Activated T-helper 1 cell treated with anti-CD3 and anti-CD28 coated beads, Interleukin-12 subunit alpha, Interleukin-12 subunit beta, Interleukin-2, Interleukin-4 antibody, amounts not matched to agents 30 ng/mL and 10 ng/mL and 1 ng/mL, durations not matched to agents 14 hours and 24 hours and 36 hours (primary cell): Measurements from ENCODE around the gene DOCK9. TPM values are rescaled to one million over a fixed set of nuclear protein-coding genes. Genes with fewer than 3 reads are reported as not detected.

Source experiments
- DNase-seq: peaks from one replicate; pipeline ENCODE4 v3.0.0; 2021; ENCODE audit warnings: low spot score
- H3K27ac Mint-ChIP-seq: one replicate; pipeline ENCODE4 v1.8.0; 2021; ENCODE audit warnings: mild to moderate bottlenecking, mixed read lengths
- H3K27me3 Mint-ChIP-seq: one replicate; pipeline ENCODE4 v1.8.0; 2022; ENCODE audit warnings: mild to moderate bottlenecking, moderate library complexity, mixed read lengths; ENCODE audit not compliant: insufficient read depth
- H3K36me3 Mint-ChIP-seq: one replicate; pipeline ENCODE4 v1.8.0; 2021; ENCODE audit warnings: low read depth, mixed read lengths
- H3K4me1 Mint-ChIP-seq: one replicate; pipeline ENCODE4 v1.8.0; 2021; ENCODE audit warnings: low read depth, mixed read lengths
- H3K4me3 Mint-ChIP-seq: one replicate; pipeline ENCODE4 v1.8.0; 2021; ENCODE audit warnings: mild to moderate bottlenecking, moderate library complexity, mixed read lengths
- H3K9me3 Mint-ChIP-seq: one replicate; pipeline ENCODE4 v1.8.0; 2021; ENCODE audit warnings: mixed read lengths
- intact Hi-C: fragments of 100-400 bp; cut with micrococcal nuclease; formaldehyde crosslinking; loops from one replicate; pipeline ENCODE4 v1.15.1; 2024
- total RNA-seq: library from RNA; stranded (reverse); gene quantifications from 2 replicates; pipeline ENCODE4 v1.2.3, GENCODE V29; 2022

DOCK9 gene
- total RNA-seq, 1 donor from 2014 or later, result 36.0 TPM

DNA sequence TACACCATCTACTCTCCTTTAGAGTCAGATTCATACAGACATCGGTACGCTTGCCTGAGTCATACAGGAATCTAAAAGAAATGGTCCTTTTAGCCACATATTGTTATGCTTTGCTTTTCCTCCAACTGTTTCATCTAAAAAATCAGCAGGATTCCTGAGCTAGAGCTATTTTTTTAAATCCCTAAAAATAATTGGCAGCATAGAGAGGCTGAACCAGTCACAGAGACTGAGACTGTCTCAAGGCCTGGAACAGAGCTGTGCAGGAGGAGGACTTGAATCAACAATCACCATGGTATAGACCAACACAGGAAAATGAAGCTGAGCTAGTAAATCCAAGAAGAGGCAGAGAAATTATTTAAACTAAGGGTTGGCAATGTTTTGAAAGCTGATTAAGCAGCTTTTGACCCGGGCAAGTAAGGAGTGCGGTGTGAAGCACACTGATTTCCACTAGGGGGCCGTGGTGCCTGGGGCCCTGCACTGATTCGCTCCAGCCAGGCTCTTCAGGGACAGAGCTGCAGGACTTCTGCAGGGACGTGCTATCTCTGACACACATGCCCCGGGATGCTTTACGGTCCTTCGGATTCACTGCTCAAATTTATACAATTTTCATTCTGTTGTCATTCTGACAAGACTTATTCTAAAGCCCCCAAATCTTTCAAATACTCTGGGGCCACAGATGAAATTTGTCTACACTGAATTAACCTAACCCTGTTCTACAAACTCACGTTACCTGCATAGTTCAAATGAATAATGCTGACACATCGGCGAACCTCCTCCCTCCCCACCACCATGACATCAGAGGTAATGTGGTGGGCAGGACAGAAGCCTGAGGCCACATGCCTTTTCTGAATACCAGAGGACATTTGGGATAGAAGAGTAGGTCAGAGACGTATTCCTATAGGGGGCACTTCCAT, 137.8 kb downstream of the DOCK9 start:
- Mint-ChIP-seq H3K9me3 (no peaks in the 10 kb centered on the region), H3K27me3 (no peaks in the 10 kb centered on the region), H3K27ac (no peak overlapping the region), H3K4me3 (no peak overlapping the region), H3K36me3 (peaks cover 16% of the 10 kb centered on the region), H3K4me1 (peaks cover 8% of the 10 kb centered on the region)
- no peak for DNase-seq
- intact Hi-C loops, result loop anchor here (1.0 kb wide), 1 partner anchor 193 kb away; no protein-coding TSS in a partner anchor

DNA sequence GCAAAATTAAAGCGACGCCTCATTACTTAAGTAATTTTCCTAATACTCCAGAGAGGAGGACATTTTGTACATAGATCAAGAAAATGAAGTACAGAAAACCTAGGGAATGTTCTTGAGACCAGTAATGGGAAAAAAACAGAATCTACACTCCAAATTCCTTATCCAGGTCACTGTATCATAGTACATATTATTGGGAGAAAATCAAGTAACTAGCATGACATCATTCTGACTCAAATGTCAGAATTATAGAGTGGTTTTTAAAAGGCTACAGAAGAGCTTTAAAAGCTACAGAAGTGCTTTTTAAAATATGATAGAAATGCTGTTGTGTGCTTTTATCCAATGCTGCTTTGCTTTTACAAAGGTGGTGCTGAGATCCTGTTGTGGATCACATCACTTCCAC, 139.1 kb downstream of the DOCK9 start:
- no peak overlapping the region for H3K27ac Mint-ChIP-seq
- DNase-seq, result no peak
- peaks cover 14% of the 10 kb centered on the region for H3K36me3 Mint-ChIP-seq
- peaks cover 8% of the 10 kb centered on the region for H3K4me1 Mint-ChIP-seq
- no peaks in the 10 kb centered on the region for H3K9me3 Mint-ChIP-seq
- no peaks in the 10 kb centered on the region for H3K27me3 Mint-ChIP-seq
- no peak overlapping the region for H3K4me3 Mint-ChIP-seq
- intact Hi-C loops, result no loop called here

DNA sequence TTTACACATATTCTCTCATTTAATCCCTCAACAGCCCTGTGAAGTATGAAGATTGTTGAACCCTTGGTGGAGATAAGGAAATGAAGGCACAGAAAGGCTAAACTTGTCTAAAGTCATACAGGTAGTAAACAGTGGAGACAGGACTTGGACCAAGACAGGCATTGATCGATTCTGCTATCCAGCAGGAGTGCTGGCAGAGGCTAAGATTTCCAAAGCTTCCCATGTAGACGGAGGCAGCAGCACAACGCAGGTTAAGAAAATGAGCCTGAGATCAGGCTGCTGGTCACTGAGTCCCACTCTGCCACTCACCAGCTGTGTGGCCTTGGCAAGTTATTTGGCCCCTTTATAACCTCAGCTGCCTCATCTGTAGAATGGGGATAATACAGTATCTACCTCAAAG, 140.0 kb downstream of the DOCK9 start:
- Mint-ChIP-seq H3K9me3 (no peaks in the 10 kb centered on the region), H3K36me3 (peaks cover 9% of the 10 kb centered on the region), H3K27me3 (no peaks in the 10 kb centered on the region), H3K4me1 (peaks cover 4% of the 10 kb centered on the region), H3K27ac (no peak overlapping the region), H3K4me3 (no peak overlapping the region)
- intact Hi-C loops, result no loop called here
- no peak for DNase-seq

DNA sequence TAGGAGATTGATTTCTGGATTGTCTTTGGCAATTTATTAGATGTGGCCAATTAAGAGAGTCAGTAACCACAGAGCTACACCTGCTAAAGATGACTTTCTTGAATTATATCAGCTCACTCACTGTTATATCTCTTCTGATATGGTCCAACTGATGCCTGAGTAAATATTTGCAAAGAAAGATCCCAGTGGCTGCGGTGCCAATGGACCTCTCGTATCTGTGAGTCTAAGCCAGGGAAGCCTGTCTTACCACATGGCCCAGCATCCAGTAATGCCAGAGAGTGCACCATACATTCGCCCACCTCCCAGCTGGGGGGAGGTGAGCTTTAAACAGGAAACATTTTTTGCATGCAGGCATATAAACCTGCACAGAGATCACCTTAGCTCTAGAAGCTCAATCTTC, 142.7 kb downstream of the DOCK9 start:
- no peak for DNase-seq
- H3K27ac Mint-ChIP-seq, result no peak overlapping the region
- no peak overlapping the region for H3K4me3 Mint-ChIP-seq
- intact Hi-C loops, result no loop called here
- H3K36me3 Mint-ChIP-seq, result peaks cover 21% of the 10 kb centered on the region
- H3K4me1 Mint-ChIP-seq, result no peaks in the 10 kb centered on the region
- no peaks in the 10 kb centered on the region for H3K27me3 Mint-ChIP-seq
- H3K9me3 Mint-ChIP-seq, result no peaks in the 10 kb centered on the region

DNA sequence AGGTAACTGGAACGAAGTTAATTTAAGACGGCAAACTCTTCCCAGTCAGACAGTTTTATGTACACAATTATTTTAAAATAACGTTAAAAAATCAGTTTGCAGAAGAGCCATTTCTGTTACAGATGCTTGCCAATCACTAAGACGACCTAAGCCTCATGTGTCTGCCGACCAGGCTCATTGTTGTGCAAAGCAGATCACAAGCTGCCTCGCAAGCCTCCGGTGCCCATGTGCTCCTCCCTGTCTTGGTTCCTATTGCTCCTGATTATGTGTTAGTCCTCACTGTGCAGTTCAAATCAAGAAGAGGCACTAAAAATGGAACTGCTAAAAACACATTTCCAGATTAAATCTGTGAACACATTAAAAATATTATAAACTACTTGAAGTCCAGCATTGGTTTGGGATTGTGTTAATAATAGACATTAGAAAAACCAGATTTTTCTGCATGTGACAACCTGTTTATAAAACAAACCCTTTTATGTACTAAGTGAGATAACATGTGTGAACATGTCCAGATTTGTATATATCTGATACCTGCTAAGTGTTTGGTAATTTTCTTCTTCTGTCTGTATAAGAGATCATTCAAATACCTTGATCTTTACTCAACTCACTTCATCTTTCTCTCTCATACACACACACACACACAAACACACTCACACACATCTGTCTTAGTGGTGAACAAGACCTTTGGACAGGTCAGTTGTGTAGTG, 143.5 kb downstream of the DOCK9 start:
- H3K4me1 Mint-ChIP-seq, result no peaks in the 10 kb centered on the region
- intact Hi-C loops, result no loop called here
- H3K4me3 Mint-ChIP-seq, result no peak overlapping the region
- H3K9me3 Mint-ChIP-seq, result no peaks in the 10 kb centered on the region
- H3K36me3 Mint-ChIP-seq, result peaks cover 24% of the 10 kb centered on the region
- H3K27ac Mint-ChIP-seq, result no peak overlapping the region
- DNase-seq, result no peak
- H3K27me3 Mint-ChIP-seq, result no peaks in the 10 kb centered on the region

DNA sequence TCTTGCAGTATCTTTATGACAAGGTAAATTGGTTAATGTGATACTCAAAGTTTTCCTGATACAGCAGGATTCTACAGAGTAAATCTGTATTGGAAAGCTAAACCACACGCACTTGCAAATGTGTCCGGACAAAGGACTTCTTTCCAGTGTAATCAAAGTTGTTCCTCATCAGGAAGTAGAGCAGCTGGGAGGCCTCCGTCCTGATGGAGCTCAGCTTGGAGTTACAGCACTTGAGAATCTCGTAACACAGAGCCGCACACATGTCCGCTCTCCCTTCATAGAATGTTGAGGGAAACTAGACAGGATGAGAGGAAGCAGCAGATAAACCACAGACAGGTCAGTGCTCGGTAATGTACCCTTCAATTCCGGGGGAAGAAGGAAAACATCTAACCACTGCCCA, 146.6 kb downstream of the DOCK9 start:
- Mint-ChIP-seq H3K9me3 (no peaks in the 10 kb centered on the region), H3K36me3 (peaks cover 42% of the 10 kb centered on the region), H3K4me1 (peaks cover 5% of the 10 kb centered on the region), H3K27ac (no peak overlapping the region), H3K4me3 (no peak overlapping the region), H3K27me3 (no peaks in the 10 kb centered on the region)
- DNase-seq, result no peak
- intact Hi-C loops, result no loop called here

DNA sequence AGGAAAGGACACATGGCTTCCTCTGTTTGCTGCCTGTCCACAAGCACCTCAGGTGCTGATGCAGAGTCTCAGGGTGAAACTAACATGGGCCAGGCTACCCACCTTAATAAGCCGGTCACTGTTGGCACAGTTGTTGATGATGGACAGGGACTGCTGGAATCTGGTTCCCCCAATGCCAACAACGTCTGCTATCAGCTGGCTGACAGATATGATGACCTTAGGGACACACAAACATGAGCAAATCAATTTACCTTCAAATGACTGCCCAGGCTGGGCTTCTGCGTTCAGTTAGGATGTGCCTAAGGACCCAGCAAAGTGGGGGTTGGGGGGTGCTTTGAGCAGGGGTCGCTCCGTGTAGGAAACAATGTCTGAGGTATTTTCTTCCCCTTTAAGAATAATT, 148.3 kb downstream of the DOCK9 start:
- Mint-ChIP-seq H3K36me3 (peaks cover 42% of the 10 kb centered on the region), H3K27ac (no peak overlapping the region), H3K27me3 (no peaks in the 10 kb centered on the region), H3K4me1 (peaks cover 8% of the 10 kb centered on the region), H3K4me3 (no peak overlapping the region), H3K9me3 (no peaks in the 10 kb centered on the region)
- DNase-seq, result no peak
- intact Hi-C loops, result no loop called here

DNA sequence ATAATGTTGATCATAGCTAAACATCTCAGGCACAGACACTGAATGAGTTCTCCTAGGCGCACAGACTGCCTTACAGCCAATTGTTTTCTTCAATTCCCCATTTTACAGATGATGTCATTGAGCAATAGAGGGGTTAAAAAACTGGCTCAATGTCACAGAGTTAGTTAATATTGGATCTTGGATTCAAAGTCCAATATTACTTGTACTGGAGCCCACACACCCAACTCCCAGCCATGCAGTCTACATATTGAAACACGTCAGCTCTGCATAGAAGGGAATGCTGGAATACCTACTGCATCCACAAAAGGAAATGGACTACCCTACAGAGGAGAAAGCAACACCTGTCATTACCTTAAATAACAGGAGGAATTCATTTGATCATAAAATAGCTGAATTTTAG, 149.2 kb downstream of the DOCK9 start:
- H3K27ac Mint-ChIP-seq, result no peak overlapping the region
- peaks cover 46% of the 10 kb centered on the region for H3K36me3 Mint-ChIP-seq
- H3K4me1 Mint-ChIP-seq, result peaks cover 8% of the 10 kb centered on the region
- intact Hi-C loops, result no loop called here
- H3K27me3 Mint-ChIP-seq, result no peaks in the 10 kb centered on the region
- no peaks in the 10 kb centered on the region for H3K9me3 Mint-ChIP-seq
- DNase-seq, result no peak
- no peak overlapping the region for H3K4me3 Mint-ChIP-seq

DNA sequence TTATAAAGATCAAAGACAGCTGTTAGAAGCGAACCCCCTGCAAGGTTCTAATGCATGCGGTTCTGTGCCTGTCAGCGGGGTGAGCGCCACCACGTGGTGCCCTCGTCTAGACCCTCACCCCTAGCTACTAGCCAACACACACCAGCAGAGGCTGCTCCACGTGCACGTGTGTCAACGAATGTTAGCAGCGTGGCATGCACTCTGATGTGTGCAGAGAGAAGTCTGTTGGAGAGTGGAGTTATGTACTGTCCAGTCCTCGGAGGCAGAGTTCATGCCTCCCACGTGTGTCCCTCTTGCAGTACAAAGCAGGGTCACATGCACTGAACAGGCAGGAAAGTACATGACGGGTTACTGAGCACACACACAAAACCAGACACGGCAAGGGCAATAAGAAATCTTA, 150.4 kb downstream of the DOCK9 start:
- no peaks in the 10 kb centered on the region for H3K27me3 Mint-ChIP-seq
- intact Hi-C loops, result no loop called here
- H3K4me3 Mint-ChIP-seq, result no peak overlapping the region
- no peak overlapping the region for H3K27ac Mint-ChIP-seq
- peaks cover 48% of the 10 kb centered on the region for H3K36me3 Mint-ChIP-seq
- H3K4me1 Mint-ChIP-seq, result peaks cover 8% of the 10 kb centered on the region
- no peak for DNase-seq
- H3K9me3 Mint-ChIP-seq, result no peaks in the 10 kb centered on the region

DNA sequence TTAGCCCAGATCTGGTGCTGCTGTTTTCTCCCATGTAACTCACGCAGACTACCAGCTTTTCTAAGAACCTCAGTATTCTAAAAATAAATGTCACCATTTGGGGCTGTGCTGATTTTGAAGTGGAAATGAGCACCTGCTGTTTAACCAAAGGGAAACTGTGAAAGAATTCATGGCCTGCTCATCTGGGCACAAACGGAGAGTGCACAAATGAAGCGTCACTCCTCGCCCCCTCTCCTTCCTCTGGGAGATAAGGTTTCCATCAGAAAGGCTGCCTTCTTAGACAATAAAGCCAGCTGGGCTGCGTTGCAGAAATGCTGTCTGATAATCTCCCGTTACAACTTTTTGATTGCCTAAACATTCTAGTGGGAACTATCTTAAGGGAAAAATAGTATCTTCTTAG, 151.7 kb downstream of the DOCK9 start:
- no peak overlapping the region for H3K27ac Mint-ChIP-seq

DNA sequence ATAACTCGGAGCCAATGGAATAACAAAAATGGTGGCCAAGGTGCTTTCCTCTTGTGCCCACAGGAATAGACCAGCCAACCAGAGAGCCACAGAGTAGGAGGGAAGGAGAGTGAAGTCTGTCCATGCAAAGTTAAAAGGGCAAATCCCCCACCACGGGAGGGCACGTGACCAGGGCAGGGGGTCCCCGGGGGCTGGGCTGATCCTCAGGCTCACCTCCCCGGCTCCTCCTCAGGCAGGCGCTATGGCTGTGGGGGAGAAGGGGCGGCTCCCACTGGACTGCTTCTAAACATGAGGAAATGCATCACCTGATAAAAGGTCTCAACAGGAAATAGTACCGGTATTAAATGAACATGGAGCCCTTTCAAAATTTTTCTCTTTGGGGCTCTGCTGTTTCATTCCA, 152.2 kb downstream of the DOCK9 start:
- H3K27me3 Mint-ChIP-seq, result no peaks in the 10 kb centered on the region
- H3K9me3 Mint-ChIP-seq, result no peaks in the 10 kb centered on the region
- H3K36me3 Mint-ChIP-seq, result peaks cover 47% of the 10 kb centered on the region
- peaks cover 8% of the 10 kb centered on the region for H3K4me1 Mint-ChIP-seq
- H3K27ac Mint-ChIP-seq, result no peak overlapping the region
- no peak for DNase-seq
- H3K4me3 Mint-ChIP-seq, result no peak overlapping the region
- intact Hi-C loops, result no loop called here

More for the DNA sequence above, 151.7 kb downstream of the DOCK9 start:
- Mint-ChIP-seq H3K4me3 (no peak overlapping the region), H3K27me3 (no peaks in the 10 kb centered on the region), H3K9me3 (no peaks in the 10 kb centered on the region), H3K36me3 (peaks cover 50% of the 10 kb centered on the region), H3K4me1 (peaks cover 8% of the 10 kb centered on the region)
- intact Hi-C loops, result no loop called here
- DNase-seq, result no peak

DNA sequence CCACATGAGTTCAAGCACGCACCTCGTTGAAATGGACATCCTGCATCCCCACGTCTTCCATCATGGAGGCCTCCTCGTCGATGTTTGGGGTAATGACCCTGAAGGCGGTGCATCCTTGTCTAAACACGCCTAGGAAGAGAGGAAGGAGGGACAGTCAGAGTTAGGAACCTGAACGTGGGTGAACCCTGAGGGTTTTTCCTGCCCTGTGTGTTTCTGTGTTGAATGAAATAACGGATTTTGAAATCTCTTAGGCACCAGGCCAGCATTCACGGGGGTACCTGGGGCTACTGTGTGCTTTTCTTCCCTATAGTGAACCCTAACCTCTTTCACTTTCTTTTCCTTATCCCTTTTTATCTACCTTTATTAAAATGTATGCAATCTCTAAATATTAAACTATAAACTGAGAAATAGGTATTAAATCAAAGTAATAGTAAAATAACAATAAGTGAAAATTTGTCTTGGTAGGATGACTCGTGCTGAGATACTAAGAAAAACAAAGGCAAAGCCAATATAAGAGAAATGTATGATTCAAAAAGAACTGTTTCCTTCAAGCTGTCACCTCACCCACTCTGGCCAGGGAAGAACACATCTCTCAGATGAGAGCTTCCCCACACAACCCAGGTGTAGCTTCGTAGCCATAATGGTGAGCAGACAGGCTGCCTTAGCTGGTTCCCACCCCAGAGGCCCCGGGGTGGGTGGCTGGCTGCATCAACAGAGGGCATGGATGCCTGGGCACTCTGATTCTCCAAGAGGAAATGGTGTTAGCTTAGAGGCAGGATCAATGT, 153.3 kb downstream of the DOCK9 start:
- Mint-ChIP-seq H3K36me3 (peaks cover 39% of the 10 kb centered on the region), H3K4me3 (no peak overlapping the region), H3K9me3 (no peaks in the 10 kb centered on the region), H3K4me1 (peaks cover 8% of the 10 kb centered on the region), H3K27me3 (no peaks in the 10 kb centered on the region), H3K27ac (no peak overlapping the region)
- intact Hi-C loops, result no loop called here
- no peak for DNase-seq

DNA sequence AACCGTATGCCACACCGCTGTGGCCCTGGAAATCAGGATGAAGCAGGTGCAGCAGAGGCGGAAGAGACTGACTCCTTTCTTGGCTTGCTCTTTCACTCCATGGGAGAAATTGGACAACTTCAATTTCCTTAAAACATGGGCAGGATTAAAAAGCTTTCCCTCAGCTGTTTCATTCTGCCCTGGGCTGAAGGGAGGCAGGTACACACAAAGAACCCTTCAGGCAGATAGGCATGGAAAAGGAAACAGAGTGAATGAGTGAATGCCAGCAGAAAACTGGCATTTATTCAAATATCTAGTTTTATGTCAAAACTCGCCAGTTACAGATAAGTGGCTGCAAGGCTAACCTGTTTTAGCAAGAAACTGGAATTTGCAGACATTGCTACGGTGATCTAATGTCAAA, 154.4 kb downstream of the DOCK9 start:
- H3K27me3 Mint-ChIP-seq, result no peaks in the 10 kb centered on the region
- no peaks in the 10 kb centered on the region for H3K9me3 Mint-ChIP-seq
- H3K27ac Mint-ChIP-seq, result no peak overlapping the region
- H3K4me3 Mint-ChIP-seq, result no peak overlapping the region
- peaks cover 35% of the 10 kb centered on the region for H3K36me3 Mint-ChIP-seq
- peaks cover 8% of the 10 kb centered on the region for H3K4me1 Mint-ChIP-seq
- intact Hi-C loops, result no loop called here
- DNase-seq, result no peak
